Activated naive CD4-positive, alpha-beta T cell treated with anti-CD3 and anti-CD28 coated beads, Interleukin-2, amount 10 ng/mL, durations not matched to agents 7 days and 5 days (primary cell): Measurements from ENCODE around the gene LYRM4.

ENCODE experiments used
- CTCF ChIA-PET: fragments of 350-600 bp; sonication (Branson Sonifier 250); formaldehyde crosslinking; loops from one replicate; lab custom pipeline; 2021; ENCODE audit warnings: antibody characterized with exemption; lab: Charles Lee
- DNase-seq: peaks from one replicate; pipeline ENCODE4 v3.0.0-alpha.2; 2020
- H3K27ac Mint-ChIP-seq: one replicate; pipeline ENCODE4 v1.8.0; 2021; ENCODE audit warnings: mild to moderate bottlenecking, moderate library complexity, mixed read lengths
- H3K27me3 Mint-ChIP-seq: one replicate; pipeline ENCODE4 v1.8.0; 2021; ENCODE audit warnings: mild to moderate bottlenecking, mixed read lengths
- H3K36me3 Mint-ChIP-seq: one replicate; pipeline ENCODE4 v1.8.0; 2021; ENCODE audit warnings: mixed read lengths
- H3K4me1 Mint-ChIP-seq: one replicate; pipeline ENCODE4 v1.8.0; 2021; ENCODE audit warnings: mixed read lengths
- H3K4me3 Mint-ChIP-seq: one replicate; pipeline ENCODE4 v1.8.0; 2021; ENCODE audit warnings: mild to moderate bottlenecking, moderate library complexity, mixed read lengths
- H3K9me3 Mint-ChIP-seq: one replicate; pipeline ENCODE4 v1.8.0; 2021; ENCODE audit warnings: mixed read lengths

Gene LYRM4

DNA sequence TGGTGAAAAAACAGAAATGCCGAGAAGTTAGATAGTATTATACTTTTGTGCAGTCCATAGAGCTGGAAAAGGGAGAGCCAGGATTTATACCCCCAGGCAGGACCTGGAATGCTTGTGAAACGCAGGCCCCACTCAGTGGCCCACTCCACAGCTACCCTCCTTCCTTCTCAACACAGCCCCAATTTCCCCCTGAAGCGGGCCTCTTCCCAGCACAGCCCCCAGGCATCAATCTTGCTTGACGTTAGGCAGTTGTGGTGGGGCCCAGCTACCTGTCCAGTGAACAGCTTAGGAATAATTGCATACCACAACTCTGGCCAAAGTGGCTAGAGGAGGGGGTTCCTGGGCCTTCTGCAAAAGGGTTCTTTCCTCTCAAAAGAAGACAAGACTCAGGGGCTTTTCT lies 114.4 kb downstream of the LYRM4 start:
- H3K36me3 Mint-ChIP-seq = no peaks in the 10 kb centered on the region
- no peak overlapping the region for H3K27ac Mint-ChIP-seq
- H3K9me3 Mint-ChIP-seq = no peaks in the 10 kb centered on the region
- CTCF ChIA-PET = interaction anchor here (1.1 kb wide), 1 partner anchor 156 kb away, joined by 5 read pairs; no protein-coding TSS in a partner anchor
- DNase-seq = no peak
- H3K27me3 Mint-ChIP-seq = no peaks in the 10 kb centered on the region
- no peak overlapping the region for H3K4me3 Mint-ChIP-seq
- no peaks in the 10 kb centered on the region for H3K4me1 Mint-ChIP-seq

DNA sequence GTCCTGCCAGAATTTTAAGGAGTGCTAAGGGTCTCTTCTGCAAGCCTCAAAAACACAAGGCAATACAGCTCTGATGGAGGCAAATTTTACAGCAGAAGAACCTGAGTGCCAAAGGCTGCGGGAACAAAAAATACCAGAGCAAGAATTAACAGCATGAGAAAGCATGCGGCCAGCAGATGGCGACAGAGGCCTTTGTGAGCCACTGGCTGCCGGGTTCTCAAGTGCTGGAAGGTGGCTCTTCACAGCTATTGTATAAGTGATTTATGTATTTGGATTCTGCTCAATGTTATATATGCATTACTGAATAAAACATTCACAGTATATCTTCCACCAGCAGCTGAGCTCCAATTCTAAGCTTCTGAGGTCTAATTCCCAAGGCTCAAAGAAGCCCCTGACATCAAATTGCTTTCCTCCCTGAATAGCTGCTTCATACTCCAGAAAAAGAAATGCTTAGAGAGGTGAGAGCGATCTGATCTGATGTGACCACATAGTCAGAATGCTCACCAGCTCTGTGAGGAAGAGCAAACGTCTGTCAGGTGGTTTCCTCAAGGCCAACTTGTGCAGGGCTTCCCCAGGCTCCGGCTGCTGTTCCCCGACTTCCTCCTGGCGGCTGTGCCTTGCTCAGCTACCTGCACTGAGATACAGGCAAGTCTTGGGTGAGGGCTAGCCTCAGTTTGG lies 117.0 kb downstream of the LYRM4 start:
- Mint-ChIP-seq H3K4me1 (no peaks in the 10 kb centered on the region), H3K36me3 (no peaks in the 10 kb centered on the region), H3K9me3 (no peaks in the 10 kb centered on the region), H3K27me3 (no peaks in the 10 kb centered on the region), H3K27ac (no peak overlapping the region), H3K4me3 (no peak overlapping the region)
- DNase-seq = peak; percentile 90
- CTCF ChIA-PET = interaction anchor here (0.6 to 6.2 kb wide), 59 partner anchors 8 to 1403 kb away, joined by 3 to 67 read pairs (median 4); no protein-coding TSS in a partner anchor

DNA sequence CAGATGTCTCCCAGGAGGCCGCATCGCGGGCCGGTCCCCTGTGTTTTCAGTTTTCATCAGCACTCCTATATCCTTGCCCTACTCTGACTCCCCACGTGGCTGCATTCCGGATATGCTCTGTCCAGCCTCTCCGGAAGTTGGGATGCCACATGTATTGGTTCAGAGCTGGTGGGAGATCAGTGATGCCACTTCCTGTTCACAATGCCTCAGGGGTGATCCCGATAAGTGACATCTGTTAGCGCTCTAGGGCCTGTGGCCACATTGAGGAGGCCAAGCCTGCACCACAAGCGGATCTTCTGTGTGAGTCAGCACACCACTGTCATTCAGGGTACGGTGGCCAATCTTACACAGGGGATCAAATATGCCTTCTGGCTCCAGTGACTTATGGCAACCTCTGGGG lies 117.8 kb downstream of the LYRM4 start:
- Mint-ChIP-seq H3K27me3 (no peaks in the 10 kb centered on the region), H3K9me3 (no peaks in the 10 kb centered on the region), H3K36me3 (no peaks in the 10 kb centered on the region), H3K27ac (no peak overlapping the region), H3K4me3 (no peak overlapping the region), H3K4me1 (no peaks in the 10 kb centered on the region)
- CTCF ChIA-PET = interaction anchor here (1.0 to 6.2 kb wide), 35 partner anchors 9 to 262 kb away, joined by 3 to 67 read pairs (median 5); no protein-coding TSS in a partner anchor
- DNase-seq = no peak

DNA sequence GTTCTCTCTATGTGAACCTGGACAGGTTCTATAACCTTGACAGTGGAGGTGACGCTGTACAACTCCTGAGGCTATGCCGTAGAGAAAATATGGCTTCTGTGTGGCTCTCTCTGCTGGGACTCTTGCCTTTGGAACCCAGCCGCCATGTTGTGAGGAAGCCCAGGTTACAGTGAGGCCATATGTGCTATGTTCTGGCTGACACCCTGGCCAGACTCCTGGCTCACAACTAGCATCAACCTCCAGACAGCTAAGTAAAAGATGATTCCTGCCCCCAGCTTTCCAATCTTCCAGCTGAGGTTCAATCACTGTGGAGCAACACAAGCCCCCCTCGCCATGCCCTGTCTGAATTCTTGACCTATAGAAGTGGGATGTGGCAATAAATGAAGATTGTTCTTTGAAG lies 118.6 kb downstream of the LYRM4 start:
- H3K27me3 Mint-ChIP-seq = no peaks in the 10 kb centered on the region
- H3K4me3 Mint-ChIP-seq = no peak overlapping the region
- no peaks in the 10 kb centered on the region for H3K36me3 Mint-ChIP-seq
- CTCF ChIA-PET = interaction anchor here (4.2 to 6.2 kb wide), 3 partner anchors 33 to 237 kb away, joined by 41 to 67 read pairs (median 55); no protein-coding TSS in a partner anchor
- DNase-seq = no peak
- no peak overlapping the region for H3K27ac Mint-ChIP-seq
- no peaks in the 10 kb centered on the region for H3K4me1 Mint-ChIP-seq
- no peaks in the 10 kb centered on the region for H3K9me3 Mint-ChIP-seq

DNA sequence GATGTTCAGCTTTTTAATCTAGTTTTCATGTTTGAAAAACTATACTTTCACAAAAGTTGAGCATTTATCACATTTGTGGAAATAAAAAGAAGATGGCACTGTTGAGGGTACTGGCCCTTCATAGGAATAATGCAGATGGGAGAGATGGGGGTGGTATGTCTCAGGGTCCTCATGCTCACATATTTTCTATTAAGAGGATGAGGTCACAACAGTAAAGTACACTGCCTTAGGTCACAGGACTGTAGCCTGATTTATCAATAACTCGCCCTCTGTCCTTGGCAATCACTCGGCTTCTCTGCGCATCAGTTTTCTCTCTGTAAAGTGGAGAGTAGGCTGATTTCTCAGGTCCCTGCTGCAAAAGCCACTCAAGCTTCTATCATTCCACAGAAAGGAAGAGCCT lies 119.7 kb downstream of the LYRM4 start:
- no peaks in the 10 kb centered on the region for H3K27me3 Mint-ChIP-seq
- DNase-seq = no peak
- H3K4me3 Mint-ChIP-seq = no peak overlapping the region
- H3K9me3 Mint-ChIP-seq = no peaks in the 10 kb centered on the region
- no peaks in the 10 kb centered on the region for H3K36me3 Mint-ChIP-seq
- CTCF ChIA-PET = interaction anchor here (0.6 to 6.2 kb wide), 4 partner anchors 34 to 238 kb away, joined by 3 to 67 read pairs (median 48); no protein-coding TSS in a partner anchor
- peaks cover 6% of the 10 kb centered on the region for H3K4me1 Mint-ChIP-seq
- no peak overlapping the region for H3K27ac Mint-ChIP-seq

DNA sequence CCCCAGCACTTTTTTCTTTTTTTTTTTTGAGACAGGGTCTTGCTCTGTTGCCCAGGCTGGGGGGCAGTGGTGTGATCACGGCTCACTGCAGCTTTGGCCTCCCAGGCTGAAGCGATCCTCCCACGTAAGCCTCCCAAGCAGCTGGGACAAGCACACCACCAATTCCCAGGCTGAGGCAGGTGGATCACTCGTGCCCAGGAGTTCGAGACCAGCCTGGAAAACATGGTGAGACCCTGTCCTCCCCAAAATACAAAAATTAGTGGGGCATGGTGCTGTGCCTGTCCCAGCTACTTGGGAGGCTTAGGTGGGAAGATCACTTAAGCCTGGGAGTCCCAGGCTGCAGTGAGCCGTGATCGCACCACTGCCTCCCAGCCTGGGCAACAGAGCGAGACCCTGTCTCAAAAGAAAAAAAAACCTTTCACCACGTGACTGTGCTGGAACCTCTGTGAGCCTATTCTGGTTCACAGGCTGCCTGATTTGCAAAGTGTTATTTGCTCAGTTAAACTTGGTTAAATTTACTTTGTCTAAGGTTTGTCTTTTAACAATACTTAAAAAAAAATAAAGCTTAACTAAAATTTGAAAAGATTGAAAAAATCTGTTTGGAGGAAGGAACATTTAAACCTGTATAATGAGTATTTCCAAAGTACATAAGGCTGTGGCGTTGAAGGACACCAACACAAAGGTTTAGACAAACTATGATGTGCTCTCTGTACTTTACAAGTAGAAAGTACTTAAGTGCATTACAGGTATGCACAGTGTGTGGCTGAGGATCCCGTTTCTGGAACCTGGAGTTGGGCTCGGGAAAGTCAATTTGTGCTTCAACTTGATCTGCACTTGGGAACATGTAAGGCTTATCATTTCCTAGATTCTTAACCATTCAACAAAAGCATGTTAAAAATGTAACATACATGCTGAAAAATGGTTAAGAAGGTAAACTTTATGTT lies 120.7 kb downstream of the LYRM4 start:
- no peaks in the 10 kb centered on the region for H3K27me3 Mint-ChIP-seq
- no peaks in the 10 kb centered on the region for H3K9me3 Mint-ChIP-seq
- CTCF ChIA-PET = interaction anchor here (0.6 to 6.2 kb wide), 2 partner anchors 35 to 1135 kb away, joined by 3 to 41 read pairs; no protein-coding TSS in a partner anchor
- no peaks in the 10 kb centered on the region for H3K36me3 Mint-ChIP-seq
- peaks cover 6% of the 10 kb centered on the region for H3K4me1 Mint-ChIP-seq
- DNase-seq = no peak
- no peak overlapping the region for H3K4me3 Mint-ChIP-seq
- H3K27ac Mint-ChIP-seq = no peak overlapping the region

DNA sequence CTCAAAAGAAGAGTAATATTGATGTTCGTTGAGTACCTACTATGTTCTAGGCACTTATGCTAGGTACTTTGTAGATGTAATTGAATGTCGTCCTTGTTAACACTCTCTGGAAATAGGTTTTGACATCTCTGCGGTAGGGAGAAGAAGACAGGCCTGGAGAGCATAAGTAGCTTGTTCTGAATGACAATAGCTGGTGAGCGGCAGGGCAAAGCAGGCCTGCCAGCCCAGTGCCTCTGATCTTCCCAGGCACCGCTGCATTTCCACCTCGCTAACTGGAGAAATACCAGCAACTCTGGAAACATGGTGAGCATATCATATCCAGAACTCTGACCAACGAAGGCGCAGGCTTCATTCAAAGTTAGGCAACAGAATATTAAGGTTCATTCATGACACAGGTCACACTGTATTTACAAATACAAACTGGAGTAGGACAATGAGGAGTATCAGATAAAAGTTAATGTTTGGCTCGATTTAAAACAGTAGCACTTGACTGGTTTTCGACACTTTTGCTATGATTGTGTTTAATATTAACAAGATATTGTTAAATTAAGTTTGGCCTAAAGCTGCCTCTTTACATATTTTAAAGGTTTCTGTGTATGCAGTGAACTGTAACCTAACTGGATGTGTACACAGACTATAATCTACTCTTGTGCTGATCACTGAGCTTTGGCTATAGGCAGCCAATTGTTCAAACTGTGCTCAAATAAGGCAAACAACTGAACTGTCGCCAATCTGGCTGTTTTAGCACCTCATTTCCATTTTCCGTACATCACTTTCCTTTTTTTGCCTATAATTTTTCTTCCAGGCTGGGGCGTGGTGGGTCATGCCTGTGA lies 121.5 kb downstream of the LYRM4 start:
- no peak for DNase-seq
- Mint-ChIP-seq H3K36me3 (no peaks in the 10 kb centered on the region), H3K9me3 (no peaks in the 10 kb centered on the region), H3K4me1 (peaks cover 6% of the 10 kb centered on the region), H3K27ac (no peak overlapping the region), H3K27me3 (no peaks in the 10 kb centered on the region), H3K4me3 (no peak overlapping the region)
- CTCF ChIA-PET = interaction anchor here (0.6 to 6.2 kb wide), 2 partner anchors 36 to 1136 kb away, joined by 3 to 41 read pairs; no protein-coding TSS in a partner anchor

DNA sequence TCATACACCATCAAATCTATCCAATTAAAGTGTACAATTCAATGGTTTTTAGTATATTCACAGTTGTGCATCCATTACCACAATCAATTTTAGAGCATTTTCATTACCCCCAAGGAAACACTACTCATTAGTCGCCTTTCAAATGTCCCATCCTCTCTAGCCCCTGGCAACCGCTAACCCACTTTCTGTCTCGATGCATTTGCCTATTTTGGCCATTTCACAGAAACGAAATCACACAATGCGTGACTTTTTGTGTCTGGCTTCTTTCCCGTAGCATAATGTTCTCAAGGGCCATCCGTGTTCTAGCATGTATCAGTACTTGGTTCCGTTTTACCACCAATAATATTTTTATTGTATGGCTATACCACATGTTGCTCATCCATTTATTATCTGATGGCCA lies 123.9 kb downstream of the LYRM4 start:
- H3K36me3 Mint-ChIP-seq = no peaks in the 10 kb centered on the region
- no peak for DNase-seq
- no peak overlapping the region for H3K4me3 Mint-ChIP-seq
- CTCF ChIA-PET = no interaction called here
- no peaks in the 10 kb centered on the region for H3K27me3 Mint-ChIP-seq
- H3K4me1 Mint-ChIP-seq = peaks cover 6% of the 10 kb centered on the region
- no peaks in the 10 kb centered on the region for H3K9me3 Mint-ChIP-seq
- no peak overlapping the region for H3K27ac Mint-ChIP-seq

DNA sequence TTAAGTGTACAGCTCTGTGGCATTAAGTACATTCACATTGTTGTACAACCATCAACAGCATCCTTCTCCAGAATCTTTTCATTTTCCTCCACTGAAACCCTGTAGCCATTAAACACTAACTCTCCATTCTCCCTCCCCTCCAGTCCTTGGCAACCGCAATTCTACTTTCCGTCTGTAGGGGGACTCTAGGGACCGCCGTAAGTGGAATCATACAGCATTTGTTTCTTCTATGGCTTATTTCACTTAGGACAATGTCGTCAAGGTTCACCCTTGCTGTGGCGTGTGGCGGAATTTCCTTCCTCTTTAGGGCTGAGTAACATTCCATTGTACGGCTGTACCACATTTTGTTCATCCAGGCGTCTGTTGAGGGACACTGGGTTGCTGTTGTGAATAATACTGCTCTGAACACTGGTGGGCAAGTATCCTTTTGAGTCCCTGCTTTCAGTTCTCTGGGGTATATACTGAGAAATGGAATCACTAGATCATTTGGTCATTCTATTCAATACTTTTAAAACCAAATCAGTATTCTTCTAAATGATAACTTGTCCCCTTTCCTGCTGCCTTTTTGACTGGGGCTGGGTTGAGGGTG lies 124.9 kb downstream of the LYRM4 start:
- peak; percentile 64 for DNase-seq
- no peaks in the 10 kb centered on the region for H3K36me3 Mint-ChIP-seq
- H3K4me1 Mint-ChIP-seq = peaks cover 6% of the 10 kb centered on the region
- no peaks in the 10 kb centered on the region for H3K9me3 Mint-ChIP-seq
- H3K27me3 Mint-ChIP-seq = no peaks in the 10 kb centered on the region
- H3K4me3 Mint-ChIP-seq = no peak overlapping the region
- CTCF ChIA-PET = interaction anchor here (0.6 to 0.9 kb wide), 2 partner anchors 8 to 40 kb away, joined by 3 read pairs; no protein-coding TSS in a partner anchor
- no peak overlapping the region for H3K27ac Mint-ChIP-seq

DNA sequence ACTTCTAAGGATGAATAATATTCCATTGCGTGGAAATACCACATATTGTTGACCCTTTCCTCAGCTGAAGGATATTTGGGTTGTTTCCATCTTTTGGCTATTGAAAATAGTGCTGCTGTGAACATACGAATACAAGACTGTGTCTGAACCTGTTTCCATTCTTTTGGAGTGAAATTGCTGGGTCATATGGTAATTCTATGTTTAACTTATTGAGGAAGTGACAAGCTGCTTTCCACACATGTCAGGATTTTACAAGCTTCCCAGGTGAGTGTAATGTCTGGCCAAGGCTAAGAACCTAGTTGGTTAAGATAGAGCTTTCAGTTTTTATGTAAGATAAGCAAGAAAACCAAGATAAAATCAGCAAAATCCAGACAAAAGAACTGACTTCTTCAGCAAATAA lies 126.8 kb downstream of the LYRM4 start:
- peaks cover 6% of the 10 kb centered on the region for H3K4me1 Mint-ChIP-seq
- CTCF ChIA-PET = no interaction called here
- no peaks in the 10 kb centered on the region for H3K36me3 Mint-ChIP-seq
- H3K9me3 Mint-ChIP-seq = no peaks in the 10 kb centered on the region
- H3K27ac Mint-ChIP-seq = no peak overlapping the region
- DNase-seq = no peak
- no peak overlapping the region for H3K4me3 Mint-ChIP-seq
- H3K27me3 Mint-ChIP-seq = no peaks in the 10 kb centered on the region

DNA sequence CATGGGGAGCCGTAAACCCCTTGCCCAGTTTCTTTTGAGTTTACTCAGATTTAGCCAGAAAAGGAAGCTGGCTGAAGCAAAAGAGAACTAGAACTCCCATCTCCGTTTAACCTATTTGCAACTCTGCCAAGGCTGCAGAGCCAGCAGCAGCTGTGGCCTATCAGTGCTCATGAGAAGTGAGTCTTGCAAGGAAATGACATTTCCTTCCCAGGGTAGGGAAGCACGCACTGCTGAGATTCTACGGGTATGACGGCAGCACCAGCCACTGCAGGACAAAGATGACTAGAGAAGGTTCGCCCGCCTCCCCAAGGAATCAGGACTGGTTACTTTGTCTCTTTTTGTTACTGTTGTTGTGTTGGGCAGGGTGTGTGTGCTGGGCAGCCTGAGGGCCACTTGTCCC lies 128.0 kb downstream of the LYRM4 start:
- Mint-ChIP-seq H3K27ac (no peak overlapping the region), H3K4me1 (peaks cover 7% of the 10 kb centered on the region), H3K27me3 (no peaks in the 10 kb centered on the region), H3K9me3 (no peaks in the 10 kb centered on the region), H3K36me3 (no peaks in the 10 kb centered on the region), H3K4me3 (no peak overlapping the region)
- no peak for DNase-seq
- CTCF ChIA-PET = no interaction called here

DNA sequence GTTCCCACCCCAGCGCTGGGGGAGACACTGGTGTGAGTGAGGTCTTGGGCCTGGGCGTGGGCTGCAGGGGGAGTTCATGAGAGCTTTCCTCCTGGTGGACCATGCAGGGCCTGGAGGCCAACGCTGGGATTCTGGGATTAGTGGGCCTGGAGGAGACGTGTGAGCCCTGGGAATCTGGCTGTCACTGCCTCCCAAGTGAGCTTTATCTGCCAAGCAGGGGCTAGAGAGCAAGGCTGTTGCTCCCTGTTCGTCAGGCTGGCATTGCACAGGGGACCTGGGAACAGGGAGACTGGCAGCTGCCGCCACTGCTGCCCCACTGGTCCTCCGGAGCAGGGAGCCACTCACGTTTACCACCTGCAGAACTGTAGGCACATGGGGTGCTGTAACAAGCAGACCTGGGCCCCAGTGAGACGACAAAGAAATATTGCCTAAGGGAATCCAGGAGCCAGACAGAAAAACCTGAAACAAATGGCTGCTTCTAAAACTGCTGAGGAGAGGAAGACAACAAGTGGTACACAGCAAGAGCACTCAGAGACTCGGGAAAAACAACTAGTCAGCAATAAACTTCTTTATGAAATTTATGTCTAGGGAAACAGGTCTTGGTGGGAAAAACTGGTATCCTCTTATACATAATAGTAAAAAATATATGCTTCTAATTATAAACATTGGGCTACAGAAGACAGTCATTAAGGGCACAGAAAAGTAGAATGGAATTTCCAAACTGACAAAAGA lies 130.4 kb downstream of the LYRM4 start:
- H3K4me3 Mint-ChIP-seq = no peak overlapping the region

DNA sequence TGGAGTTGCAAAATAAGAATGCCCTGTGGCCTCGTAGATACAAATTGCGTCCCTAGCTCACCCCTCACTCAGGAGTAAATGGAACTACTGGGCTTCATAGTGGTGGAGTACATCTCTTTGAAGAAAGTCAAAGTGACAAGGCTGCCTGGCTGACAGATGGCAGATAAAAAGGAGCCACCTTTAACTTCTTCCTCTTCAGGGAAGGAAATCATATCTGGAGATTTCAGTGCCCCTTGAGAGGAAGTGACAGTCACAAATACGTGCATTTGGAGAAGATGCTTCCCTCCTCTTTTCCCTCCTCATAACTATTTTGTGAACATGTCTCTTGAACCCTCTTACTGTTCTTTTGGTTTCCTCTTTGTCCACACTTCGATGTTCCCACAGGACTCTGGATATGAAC lies 132.4 kb downstream of the LYRM4 start:
- no peak for DNase-seq
- H3K27me3 Mint-ChIP-seq = no peaks in the 10 kb centered on the region
- CTCF ChIA-PET = interaction anchor here (1.9 kb wide), 1 partner anchor 15 kb away, joined by 6 read pairs; no protein-coding TSS in a partner anchor
- H3K4me1 Mint-ChIP-seq = peaks cover 2% of the 10 kb centered on the region
- H3K4me3 Mint-ChIP-seq = no peak overlapping the region
- H3K27ac Mint-ChIP-seq = no peak overlapping the region
- no peaks in the 10 kb centered on the region for H3K9me3 Mint-ChIP-seq
- no peaks in the 10 kb centered on the region for H3K36me3 Mint-ChIP-seq

More for the DNA sequence above, 130.4 kb downstream of the LYRM4 start:
- Mint-ChIP-seq H3K9me3 (no peaks in the 10 kb centered on the region), H3K27ac (no peak overlapping the region), H3K4me1 (peaks cover 2% of the 10 kb centered on the region), H3K27me3 (no peaks in the 10 kb centered on the region), H3K36me3 (no peaks in the 10 kb centered on the region)
- no peak for DNase-seq
- CTCF ChIA-PET = interaction anchor here (0.5 to 1.9 kb wide), 3 partner anchors 13 to 1198 kb away, joined by 3 to 6 read pairs (median 4); no protein-coding TSS in a partner anchor
